Measurements from ENCODE around the gene GTF3A.

GTF3A gene

DNA sequence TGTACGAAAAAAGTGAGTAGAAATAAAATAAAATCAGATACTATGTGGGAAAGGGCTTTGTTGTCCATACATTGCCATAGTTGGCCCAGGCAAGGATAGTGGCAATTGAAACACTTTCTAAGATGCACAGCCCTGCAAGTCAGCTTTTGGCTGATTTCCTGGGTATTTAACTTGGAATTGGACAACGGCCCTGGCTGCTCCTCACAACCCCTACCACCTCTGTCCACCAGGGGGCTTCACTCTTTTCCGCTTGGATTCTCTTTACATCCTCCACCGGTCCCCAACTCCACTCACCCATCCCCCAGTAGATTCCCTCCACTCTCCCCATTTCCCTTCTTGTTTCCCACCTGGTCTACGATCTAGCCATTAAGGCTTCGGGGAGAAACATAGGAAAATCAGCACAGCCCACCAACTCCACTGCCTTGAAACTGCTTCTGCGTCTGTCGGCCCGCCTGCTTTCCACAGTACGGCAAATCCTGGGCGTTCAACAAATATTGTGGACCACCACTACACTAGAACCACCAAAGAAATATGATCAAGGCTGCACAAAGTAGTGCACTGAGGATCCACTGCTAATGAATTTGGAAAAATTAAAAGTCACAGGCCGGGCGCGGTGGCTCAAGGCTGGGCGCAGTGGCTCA is 48.6 kb upstream of the GTF3A start:
- POLR2A ChIA-PET = no interaction called here
- CTCF ChIA-PET = interaction anchor here (0.5 to 5.1 kb wide), 14 partner anchors 11 to 614 kb away, joined by 3 to 34 read pairs (median 4); no protein-coding TSS in a partner anchor
- no peak for TF ChIP-seq ZNF785 (tag by site-specific recombination; IDR thresholded peaks at IDR 0.05)
- TF ChIP-seq ZBTB17 (tag by site-specific recombination; IDR thresholded peaks at IDR 0.05) = 0 out of 2 replicates have a peak, but pooled peaks have one; percentile 16
- no peak for TF ChIP-seq ZNF239 (tag by site-specific recombination; IDR thresholded peaks at IDR 0.05)
- TF ChIP-seq, protein P1, sequence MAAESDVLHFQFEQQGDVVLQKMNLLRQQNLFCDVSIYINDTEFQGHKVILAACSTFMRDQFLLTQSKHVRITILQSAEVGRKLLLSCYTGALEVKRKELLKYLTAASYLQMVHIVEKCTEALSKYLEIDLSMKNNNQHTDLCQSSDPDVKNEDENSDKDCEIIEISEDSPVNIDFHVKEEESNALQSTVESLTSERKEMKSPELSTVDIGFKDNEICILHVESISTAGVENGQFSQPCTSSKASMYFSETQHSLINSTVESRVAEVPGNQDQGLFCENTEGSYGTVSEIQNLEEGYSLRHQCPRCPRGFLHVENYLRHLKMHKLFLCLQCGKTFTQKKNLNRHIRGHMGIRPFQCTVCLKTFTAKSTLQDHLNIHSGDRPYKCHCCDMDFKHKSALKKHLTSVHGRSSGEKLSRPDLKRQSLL (tag by site-specific recombination; IDR thresholded peaks at IDR 0.05) = no peak
- no peak for TF ChIP-seq ZBTB1 (tag by site-specific recombination; IDR thresholded peaks at IDR 0.05)
- TF ChIP-seq, protein P2, sequence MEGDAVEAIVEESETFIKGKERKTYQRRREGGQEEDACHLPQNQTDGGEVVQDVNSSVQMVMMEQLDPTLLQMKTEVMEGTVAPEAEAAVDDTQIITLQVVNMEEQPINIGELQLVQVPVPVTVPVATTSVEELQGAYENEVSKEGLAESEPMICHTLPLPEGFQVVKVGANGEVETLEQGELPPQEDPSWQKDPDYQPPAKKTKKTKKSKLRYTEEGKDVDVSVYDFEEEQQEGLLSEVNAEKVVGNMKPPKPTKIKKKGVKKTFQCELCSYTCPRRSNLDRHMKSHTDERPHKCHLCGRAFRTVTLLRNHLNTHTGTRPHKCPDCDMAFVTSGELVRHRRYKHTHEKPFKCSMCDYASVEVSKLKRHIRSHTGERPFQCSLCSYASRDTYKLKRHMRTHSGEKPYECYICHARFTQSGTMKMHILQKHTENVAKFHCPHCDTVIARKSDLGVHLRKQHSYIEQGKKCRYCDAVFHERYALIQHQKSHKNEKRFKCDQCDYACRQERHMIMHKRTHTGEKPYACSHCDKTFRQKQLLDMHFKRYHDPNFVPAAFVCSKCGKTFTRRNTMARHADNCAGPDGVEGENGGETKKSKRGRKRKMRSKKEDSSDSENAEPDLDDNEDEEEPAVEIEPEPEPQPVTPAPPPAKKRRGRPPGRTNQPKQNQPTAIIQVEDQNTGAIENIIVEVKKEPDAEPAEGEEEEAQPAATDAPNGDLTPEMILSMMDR (tag by site-specific recombination; IDR thresholded peaks at IDR 0.05) = peak; percentile 46; the same call in 1 of the 2 replicates
- peak; percentile 36; the same call in 1 of the 2 replicates for TF ChIP-seq ZNF654 (tag by site-specific recombination; IDR thresholded peaks at IDR 0.05; ENCODE audit: low read depth)
- peak; percentile 56 for TF ChIP-seq ZBTB48 (tag by site-specific recombination; IDR thresholded peaks at IDR 0.05)

DNA sequence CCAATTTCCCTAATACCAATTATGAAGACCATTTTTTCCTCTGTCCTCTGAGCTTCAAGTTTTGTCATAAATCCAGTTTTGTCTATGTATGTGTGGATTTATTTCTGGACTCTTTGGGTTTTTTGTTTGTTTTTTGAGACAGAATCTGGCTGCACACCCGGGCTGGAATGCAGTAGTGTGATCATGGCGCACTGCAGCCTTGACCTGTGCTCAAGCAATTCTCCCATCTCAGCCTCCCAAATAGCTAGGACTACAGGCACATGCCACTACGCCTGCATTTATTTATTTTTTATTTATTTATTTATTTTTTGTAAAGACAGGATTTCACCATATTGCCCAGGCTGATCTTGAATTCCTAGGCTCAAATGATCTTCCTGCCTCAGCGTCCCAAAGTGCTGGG is 45.3 kb upstream of the GTF3A start:
- Histone ChIP-seq H3K4me1 (ENCODE audit: control insufficient read depth, insufficient read depth, low read length) (no peaks in the 10 kb centered on the region; the same call in 1 of the 2 replicates), H3K4me3 (ENCODE audit: low read depth, low read length) (no peak overlapping the region), H3K9me3 (ENCODE audit: control insufficient read depth, insufficient read depth, low read depth, low read length) (no peaks in the 10 kb centered on the region), H3K27ac (ENCODE audit: extremely low read depth, low read depth, low read length) (no peak overlapping the region), H3K36me3 (ENCODE audit: control insufficient read depth in 2 of 2, insufficient read depth in 1 of 2, low read length in 2 of 2) (no peaks in the 10 kb centered on the region)
- no peak for TF ChIP-seq MYNN (tag by site-specific recombination; IDR thresholded peaks at IDR 0.05; ENCODE audit: borderline replicate concordance)
- TF ChIP-seq ZNF155 (tag by site-specific recombination; IDR thresholded peaks at IDR 0.05) = no peak
- TF ChIP-seq ZNF670 (tag by site-specific recombination; IDR thresholded peaks at IDR 0.05; ENCODE audit: low read depth) = no peak
- TF ChIP-seq ZNF664 (tag by site-specific recombination; IDR thresholded peaks at IDR 0.05) = no peak
- TF ChIP-seq ZNF529 (tag by site-specific recombination; IDR thresholded peaks at IDR 0.05; ENCODE audit: insufficient replicate concordance) = no peak
- no peak for TF ChIP-seq ZNF138 (tag by site-specific recombination; IDR thresholded peaks at IDR 0.05; ENCODE audit: borderline replicate concordance)
- ChIA-PET POLR2A (no interaction called here), CTCF (interaction anchor here (0.6 to 2.3 kb wide), 15 partner anchors 9 to 605 kb away, joined by 3 to 17 read pairs (median 5); partner anchors contain the start of gene RASL11A)

More for the DNA sequence above, 48.6 kb upstream of the GTF3A start:
- no peak overlapping the region for H3K4me3 ChIP-seq (ENCODE audit: low read depth, low read length)
- H3K4me1 ChIP-seq (ENCODE audit: control insufficient read depth, insufficient read depth, low read length) = no peaks in the 10 kb centered on the region; the same call in 1 of the 2 replicates
- H3K36me3 ChIP-seq (ENCODE audit: control insufficient read depth in 2 of 2, insufficient read depth in 1 of 2, low read length in 2 of 2) = no peaks in the 10 kb centered on the region
- no peaks in the 10 kb centered on the region for H3K9me3 ChIP-seq (ENCODE audit: control insufficient read depth, insufficient read depth, low read depth, low read length)
- no peak overlapping the region for H3K27ac ChIP-seq (ENCODE audit: extremely low read depth, low read depth, low read length)

DNA sequence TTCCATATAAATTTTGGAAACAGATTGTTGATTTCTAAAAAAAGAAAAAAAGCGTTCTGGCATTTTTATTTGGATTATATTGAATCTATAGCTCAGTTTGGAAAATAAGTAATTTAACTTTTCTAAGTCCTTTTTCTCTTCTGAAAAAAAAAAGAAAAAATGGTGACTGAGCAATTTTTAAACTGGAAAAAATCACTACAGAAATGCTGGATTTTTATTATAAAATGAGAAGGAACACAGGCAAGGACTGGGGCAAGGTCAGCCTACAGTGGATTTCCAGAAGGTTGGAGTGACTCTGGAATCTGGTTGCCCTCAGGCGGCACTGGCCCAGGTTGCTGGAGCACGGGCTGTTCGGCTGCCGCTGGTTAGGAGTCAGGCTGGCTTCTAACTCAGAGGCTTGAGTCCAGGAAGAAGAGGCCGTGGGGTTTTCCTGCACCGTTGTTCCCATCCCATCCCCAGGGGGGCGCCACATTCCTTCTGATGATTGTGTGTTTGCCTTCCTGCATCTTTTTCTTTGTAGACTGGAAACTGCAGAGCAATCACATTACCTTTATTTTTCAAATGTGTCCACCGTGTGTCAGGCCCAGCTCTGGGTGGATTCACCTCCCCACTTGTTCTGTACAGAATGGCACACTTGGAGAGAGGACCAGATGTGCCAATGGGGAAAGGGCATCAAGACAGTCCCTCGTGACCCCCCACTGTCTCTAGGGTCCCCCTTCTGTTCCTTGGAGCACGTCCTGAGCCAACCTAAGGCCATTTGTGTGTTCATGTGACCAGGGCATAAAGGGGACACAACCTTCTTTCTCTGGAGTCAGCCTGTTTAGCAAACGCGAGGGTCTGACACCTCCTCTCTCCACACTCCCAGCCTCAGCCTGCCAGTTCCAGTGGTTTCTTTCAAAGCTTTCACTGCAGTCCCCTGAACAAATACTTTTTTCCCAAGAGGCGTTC is 44.5 kb upstream of the GTF3A start:
- ChIA-PET POLR2A (no interaction called here), CTCF (interaction anchor here (0.6 to 2.3 kb wide), 17 partner anchors 9 to 604 kb away, joined by 3 to 17 read pairs (median 4); no protein-coding TSS in a partner anchor)
- H3K27ac ChIP-seq (ENCODE audit: extremely low read depth, low read depth, low read length) = no peak overlapping the region
- H3K4me1 ChIP-seq (ENCODE audit: control insufficient read depth, insufficient read depth, low read length) = no peaks in the 10 kb centered on the region; the same call in 1 of the 2 replicates
- no peaks in the 10 kb centered on the region for H3K9me3 ChIP-seq (ENCODE audit: control insufficient read depth, insufficient read depth, low read depth, low read length)
- H3K36me3 ChIP-seq (ENCODE audit: control insufficient read depth in 2 of 2, insufficient read depth in 1 of 2, low read length in 2 of 2) = no peaks in the 10 kb centered on the region
- no peak overlapping the region for H3K4me3 ChIP-seq (ENCODE audit: low read depth, low read length)
- TF ChIP-seq ZNF654 (tag by site-specific recombination; IDR thresholded peaks at IDR 0.05; ENCODE audit: low read depth) = peak; percentile 69
- no peak for TF ChIP-seq ZBTB8A (tag by site-specific recombination; IDR thresholded peaks at IDR 0.05)
- no peak for TF ChIP-seq ZNF433 (tag by site-specific recombination; IDR thresholded peaks at IDR 0.05; ENCODE audit: low read depth)
- TF ChIP-seq ZSCAN23 (tag by site-specific recombination; IDR thresholded peaks at IDR 0.05) = no peak
- TF ChIP-seq, protein P1 (tag by site-specific recombination; IDR thresholded peaks at IDR 0.05) = no peak
- TF ChIP-seq, protein P2 (tag by site-specific recombination; IDR thresholded peaks at IDR 0.05) = peak; percentile 37; the same call in 1 of the 2 replicates
- TF ChIP-seq ZNF530 (tag by site-specific recombination; IDR thresholded peaks at IDR 0.05; ENCODE audit: low read depth) = no peak
- TF ChIP-seq, protein P3, sequence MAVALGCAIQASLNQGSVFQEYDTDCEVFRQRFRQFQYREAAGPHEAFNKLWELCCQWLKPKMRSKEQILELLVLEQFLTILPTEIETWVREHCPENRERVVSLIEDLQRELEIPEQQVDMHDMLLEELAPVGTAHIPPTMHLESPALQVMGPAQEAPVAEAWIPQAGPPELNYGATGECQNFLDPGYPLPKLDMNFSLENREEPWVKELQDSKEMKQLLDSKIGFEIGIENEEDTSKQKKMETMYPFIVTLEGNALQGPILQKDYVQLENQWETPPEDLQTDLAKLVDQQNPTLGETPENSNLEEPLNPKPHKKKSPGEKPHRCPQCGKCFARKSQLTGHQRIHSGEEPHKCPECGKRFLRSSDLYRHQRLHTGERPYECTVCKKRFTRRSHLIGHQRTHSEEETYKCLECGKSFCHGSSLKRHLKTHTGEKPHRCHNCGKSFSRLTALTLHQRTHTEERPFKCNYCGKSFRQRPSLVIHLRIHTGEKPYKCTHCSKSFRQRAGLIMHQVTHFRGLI (tag by site-specific recombination; IDR thresholded peaks at IDR 0.05) = no peak
- peak; percentile 60; the same call in 1 of the 2 replicates for TF ChIP-seq ZBTB17 (tag by site-specific recombination; IDR thresholded peaks at IDR 0.05)
